Loucy (cell line): ENCODE data around the gene IL17F.

Experiments
- H2AFZ ChIP-seq: fragments of 200-600 bp; sonication (generic); 2 replicates; pipeline ENCODE4 v1.6.0; 2016; ENCODE audit warnings: antibody characterized with exemption, mild to moderate bottlenecking, low read length, moderate library complexity
- H3F3A ChIP-seq: fragments of 200-600 bp; 2 replicates; pipeline ENCODE4 v1.6.0; 2016; ENCODE audit warnings: antibody characterized with exemption, low read depth, mild to moderate bottlenecking
- H3K27me3 ChIP-seq: fragments of 200-600 bp; sonication (generic); 2 replicates; pipeline ENCODE4 v1.6.1; 2014; ENCODE audit warnings: low read length, mild to moderate bottlenecking; ENCODE audit not compliant: insufficient read depth, poor library complexity, severe bottlenecking
- H3K36me3 ChIP-seq: fragments of 200-600 bp; sonication (generic); 2 replicates; pipeline ENCODE4 v1.6.1; 2016; ENCODE audit warnings: low read length; ENCODE audit not compliant: insufficient read depth
- H3K4me1 ChIP-seq: fragments of 200-600 bp; sonication (generic); 2 replicates; pipeline ENCODE4 v1.5.1; 2014; ENCODE audit warnings: low read length, mild to moderate bottlenecking; ENCODE audit not compliant: insufficient read depth, poor library complexity, severe bottlenecking
- H3K4me2 ChIP-seq: fragments of 200-600 bp; sonication (generic); 2 replicates; pipeline ENCODE4 v1.6.0; 2014; ENCODE audit warnings: antibody characterized with exemption, low read length, low read depth, mild to moderate bottlenecking; ENCODE audit not compliant: poor library complexity, severe bottlenecking
- H3K4me3 ChIP-seq: fragments of 200-600 bp; sonication (generic); 2 replicates; pipeline ENCODE4 v1.5.1; 2014; ENCODE audit warnings: low read length, mild to moderate bottlenecking, mixed read lengths; ENCODE audit not compliant: poor library complexity, severe bottlenecking
- H3K79me2 ChIP-seq: fragments of 200-600 bp; sonication (generic); 2 replicates; pipeline ENCODE4 v1.6.1; 2014; ENCODE audit warnings: low read length; ENCODE audit not compliant: insufficient read depth
- H3K9ac ChIP-seq: fragments of 200-600 bp; sonication (generic); 2 replicates; pipeline ENCODE4 v1.6.0; 2014; ENCODE audit warnings: mild to moderate bottlenecking, low read depth, low read length, moderate library complexity; ENCODE audit not compliant: poor library complexity, severe bottlenecking
- H3K9me2 ChIP-seq: fragments of 200-600 bp; sonication (generic); replicated peaks from 2 replicates; pipeline ENCODE4 v1.6.1; 2016; ENCODE audit warnings: low read depth, low read length, mixed read lengths
- H3K9me3 ChIP-seq: fragments of 200-600 bp; sonication (generic); 2 replicates; pipeline ENCODE4 v1.6.1; 2014; ENCODE audit warnings: mild to moderate bottlenecking, antibody characterized with exemption, low read length, low read depth; ENCODE audit not compliant: insufficient read depth
- H4K20me1 ChIP-seq: fragments of 200-600 bp; sonication (generic); 2 replicates; pipeline ENCODE4 v1.6.0; 2014; ENCODE audit warnings: antibody characterized with exemption, low read length, mild to moderate bottlenecking; ENCODE audit not compliant: insufficient read depth, poor library complexity, severe bottlenecking
- CTCF ChIP-seq: fragments of 200-600 bp; sonication (generic); conservative IDR thresholded peaks from 2 replicates; pipeline ENCODE4 v1.5.1; 2014; ENCODE audit warnings: mild to moderate bottlenecking, antibody characterized with exemption, low read length
- EZH2phosphoT487 ChIP-seq: fragments of 200-600 bp; IDR thresholded peaks from 2 replicates; pipeline ENCODE4 v1.6.1; 2018; ENCODE audit warnings: antibody characterized with exemption, mild to moderate bottlenecking, moderate library complexity, borderline replicate concordance

Gene IL17F

GRCh38 chr6:52216932-52217575, 27.2 kb downstream of the IL17F start:
- Histone ChIP-seq H2AFZ (no peak overlapping the region), H3K9me2 (no peaks in the 10 kb centered on the region), H3F3A (peaks cover 8% of the 10 kb centered on the region), H3K9ac (no peak overlapping the region), H3K27me3 (no peaks in the 10 kb centered on the region), H3K4me2 (no peak overlapping the region), H3K9me3 (no peaks in the 10 kb centered on the region), H3K4me1 (peaks cover 73% of the 10 kb centered on the region), H4K20me1 (no peaks in the 10 kb centered on the region), H3K4me3 (no peak overlapping the region), H3K79me2 (no peaks in the 10 kb centered on the region), H3K36me3 (no peaks in the 10 kb centered on the region)
- TF ChIP-seq EZH2phosphoT487: no peak
- TF ChIP-seq CTCF: no peak

- no peaks in the 10 kb centered on the region for H4K20me1 ChIP-seq
- peaks cover 2% of the 10 kb centered on the region for H3F3A ChIP-seq
- no peaks in the 10 kb centered on the region for H3K27me3 ChIP-seq
- H3K9me2 ChIP-seq: no peaks in the 10 kb centered on the region
- peaks cover 70% of the 10 kb centered on the region for H3K4me1 ChIP-seq
- no peak overlapping the region for H3K4me3 ChIP-seq
- H3K9ac ChIP-seq: no peak overlapping the region
- H3K36me3 ChIP-seq: no peaks in the 10 kb centered on the region
- TF ChIP-seq EZH2phosphoT487 (no peak), CTCF (no peak)
- H2AFZ ChIP-seq: no peak overlapping the region
- no peaks in the 10 kb centered on the region for H3K9me3 ChIP-seq
- H3K79me2 ChIP-seq: no peaks in the 10 kb centered on the region
- no peak overlapping the region for H3K4me2 ChIP-seq
These were observed 28.5 kb downstream of the IL17F start for GRCh38 chr6:52215787-52216186.

GRCh38 chr6:52213127-52213526, 31.2 kb downstream of the IL17F start:
- Histone ChIP-seq H2AFZ (no peak overlapping the region), H3K36me3 (no peaks in the 10 kb centered on the region), H4K20me1 (no peaks in the 10 kb centered on the region), H3K4me2 (no peak overlapping the region), H3K9ac (no peak overlapping the region), H3K79me2 (no peaks in the 10 kb centered on the region), H3K27me3 (no peaks in the 10 kb centered on the region), H3K4me1 (peaks cover 60% of the 10 kb centered on the region), H3F3A (no peaks in the 10 kb centered on the region), H3K9me3 (no peaks in the 10 kb centered on the region), H3K4me3 (no peak overlapping the region), H3K9me2 (no peaks in the 10 kb centered on the region)
- TF ChIP-seq CTCF (peak; percentile 63), EZH2phosphoT487 (no peak)
